Astrocyte of the cerebellum (primary cell): ENCODE measurements around the gene NSMF.

ENCODE experiments used
- DNase-seq: peaks from one replicate; pipeline ENCODE4 v3.0.0-alpha.2; 2011; ENCODE audit warnings: low read depth
- H3K4me3 ChIP-seq: 2 replicates; pipeline ENCODE4 v1.5.1; 2011; ENCODE audit warnings: mild to moderate bottlenecking, low read depth, low read length, moderate library complexity
- in situ Hi-C: cut with HindIII; loops from 2 replicates; pipeline ENCODE4 v1.10.0; 2017; ENCODE audit warnings: low sequenced_read_pairs
- TF ChIP-seq, protein P1 (sequence below): IDR thresholded peaks from 2 replicates; pipeline ENCODE4 v1.5.1; 2012; ENCODE audit warnings: low read length, low read depth, moderate library complexity, mild to moderate bottlenecking; ENCODE audit errors: missing control alignments

The NSMF gene

DNA sequence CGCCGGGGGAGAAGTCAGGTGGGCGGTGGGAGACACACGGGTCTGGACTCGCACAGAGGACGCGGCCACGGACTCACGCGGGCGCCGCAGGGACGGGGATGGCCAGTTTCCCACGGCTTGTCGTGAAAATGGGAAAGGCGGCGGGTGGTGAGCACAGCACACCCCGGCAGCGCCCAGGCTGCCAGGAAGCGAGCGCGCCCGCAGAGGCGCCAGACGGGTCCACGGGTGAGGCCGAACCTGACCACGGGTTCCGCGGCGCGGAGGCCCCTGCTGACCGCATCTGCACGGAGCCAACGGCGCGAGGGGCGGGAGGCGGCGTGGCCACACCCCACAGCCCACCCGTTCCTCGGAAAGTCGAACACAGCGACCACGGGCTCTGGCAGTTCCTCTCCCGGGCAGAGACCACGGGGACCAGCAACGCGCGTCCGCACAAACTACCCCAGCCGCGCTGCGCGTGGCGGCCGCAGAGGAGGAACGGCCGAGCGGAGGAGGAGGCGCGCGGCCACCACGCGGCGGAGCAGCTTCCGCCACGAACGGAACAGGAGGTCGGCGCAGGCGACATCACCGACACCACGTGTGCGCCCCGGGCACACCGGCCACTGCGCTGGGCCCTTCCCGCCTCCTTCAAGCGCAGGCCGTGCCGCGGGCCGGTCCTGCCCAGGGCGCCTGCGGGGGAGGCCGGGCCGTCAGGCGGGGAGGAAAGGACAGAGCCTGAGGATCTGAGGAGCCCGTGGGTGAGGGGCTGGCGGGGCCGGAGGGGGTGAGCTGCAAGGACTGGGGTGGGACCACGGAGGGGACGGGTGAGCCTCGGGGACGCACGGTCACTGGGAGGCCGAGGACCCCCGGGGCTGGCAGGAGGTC is 41.7 kb downstream of the NSMF start:
- TF ChIP-seq, protein P1, sequence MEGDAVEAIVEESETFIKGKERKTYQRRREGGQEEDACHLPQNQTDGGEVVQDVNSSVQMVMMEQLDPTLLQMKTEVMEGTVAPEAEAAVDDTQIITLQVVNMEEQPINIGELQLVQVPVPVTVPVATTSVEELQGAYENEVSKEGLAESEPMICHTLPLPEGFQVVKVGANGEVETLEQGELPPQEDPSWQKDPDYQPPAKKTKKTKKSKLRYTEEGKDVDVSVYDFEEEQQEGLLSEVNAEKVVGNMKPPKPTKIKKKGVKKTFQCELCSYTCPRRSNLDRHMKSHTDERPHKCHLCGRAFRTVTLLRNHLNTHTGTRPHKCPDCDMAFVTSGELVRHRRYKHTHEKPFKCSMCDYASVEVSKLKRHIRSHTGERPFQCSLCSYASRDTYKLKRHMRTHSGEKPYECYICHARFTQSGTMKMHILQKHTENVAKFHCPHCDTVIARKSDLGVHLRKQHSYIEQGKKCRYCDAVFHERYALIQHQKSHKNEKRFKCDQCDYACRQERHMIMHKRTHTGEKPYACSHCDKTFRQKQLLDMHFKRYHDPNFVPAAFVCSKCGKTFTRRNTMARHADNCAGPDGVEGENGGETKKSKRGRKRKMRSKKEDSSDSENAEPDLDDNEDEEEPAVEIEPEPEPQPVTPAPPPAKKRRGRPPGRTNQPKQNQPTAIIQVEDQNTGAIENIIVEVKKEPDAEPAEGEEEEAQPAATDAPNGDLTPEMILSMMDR = no peak
- H3K4me3 ChIP-seq = peak overlapping the region; percentile 7
- in situ Hi-C loops = loop anchor here (5.0 to 10.0 kb wide), 2 partner anchors 53 to 105 kb away; no protein-coding TSS in a partner anchor
- no peak for DNase-seq

DNA sequence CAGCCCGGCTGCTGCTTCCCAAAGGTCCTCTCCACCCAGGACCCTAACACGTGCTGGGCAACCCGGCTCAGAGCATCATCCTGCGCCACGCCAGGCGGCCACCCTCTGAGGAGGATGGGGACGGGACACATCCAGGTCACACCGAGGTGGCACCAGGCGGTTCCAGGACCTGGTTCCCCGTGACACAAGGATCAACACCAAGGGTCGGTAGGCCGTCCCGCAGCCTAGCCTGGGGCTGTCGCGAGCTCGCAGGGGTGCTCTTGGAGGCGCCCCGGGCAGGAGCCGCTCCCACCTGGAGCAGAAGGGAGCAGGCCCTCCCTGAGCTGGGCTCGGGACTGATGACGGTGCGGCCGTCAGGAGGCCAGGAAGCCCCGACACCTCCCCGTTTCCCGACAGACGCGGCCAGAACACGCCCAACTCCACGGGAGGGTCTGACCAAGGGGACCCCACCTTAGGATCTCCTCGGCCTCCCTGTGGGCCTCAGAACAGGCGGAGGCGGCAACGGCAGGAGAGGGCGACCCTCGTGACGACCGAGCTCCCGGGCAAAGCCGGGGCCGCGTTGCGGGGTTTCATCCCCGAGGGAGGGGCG is 42.5 kb downstream of the NSMF start:
- in situ Hi-C loops = loop anchor here (5.0 to 10.0 kb wide), 2 partner anchors 52 to 104 kb away; no protein-coding TSS in a partner anchor
- H3K4me3 ChIP-seq = no peak overlapping the region
- no peak for DNase-seq
- TF ChIP-seq, protein P1 = no peak

DNA sequence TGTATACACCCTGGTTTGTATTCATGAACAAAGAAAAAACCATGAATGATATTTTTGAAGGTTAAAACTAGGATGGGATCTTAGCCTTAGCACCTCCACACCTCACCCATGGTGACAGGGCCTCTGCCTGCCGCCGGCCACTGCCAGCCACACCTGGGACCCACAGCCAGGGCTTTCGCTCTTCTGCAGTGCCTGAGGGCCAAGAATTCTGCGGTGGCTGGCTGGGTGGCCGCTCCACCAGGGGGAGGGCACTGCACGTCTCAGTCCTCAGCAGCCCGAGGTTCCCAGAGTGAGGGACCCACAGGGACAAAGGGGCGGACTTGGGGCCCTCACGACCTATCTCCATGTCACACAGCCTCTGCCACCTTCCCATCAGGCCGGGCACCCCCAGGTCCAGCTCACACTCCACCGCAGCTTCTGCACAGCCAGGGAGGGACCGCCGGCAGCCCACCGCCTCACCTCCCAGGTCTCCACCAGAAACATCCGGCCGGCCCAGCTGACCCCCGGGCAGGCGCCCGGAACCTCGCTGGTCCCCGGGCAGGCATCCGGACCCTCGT is 43.0 kb downstream of the NSMF start:
- TF ChIP-seq, protein P1 = no peak
- in situ Hi-C loops = loop anchor here (5.0 to 10.0 kb wide), 2 partner anchors 51 to 104 kb away; no protein-coding TSS in a partner anchor
- H3K4me3 ChIP-seq = no peak overlapping the region
- no peak for DNase-seq

DNA sequence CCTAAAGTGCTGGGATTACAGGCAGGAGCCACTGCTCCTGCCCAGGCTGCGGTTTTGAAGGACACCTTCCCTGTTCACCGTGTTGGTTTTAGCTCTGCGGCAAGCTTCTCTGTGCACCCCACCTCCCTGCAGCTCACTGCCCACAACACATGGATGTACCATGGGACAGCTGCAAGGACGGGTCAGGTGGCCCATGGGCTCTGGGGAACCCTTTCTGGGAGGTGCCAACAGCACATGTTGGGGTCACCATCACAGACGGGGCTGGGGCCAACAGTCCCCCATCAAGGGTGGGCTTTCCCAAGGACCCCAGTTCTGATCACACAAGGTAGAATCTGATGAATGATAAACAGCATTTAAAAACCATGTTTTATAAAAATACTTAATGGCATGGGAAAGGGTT is 43.7 kb downstream of the NSMF start:
- in situ Hi-C loops = loop anchor here (5.0 to 10.0 kb wide), 2 partner anchors 51 to 103 kb away; no protein-coding TSS in a partner anchor
- TF ChIP-seq, protein P1 = no peak
- no peak overlapping the region for H3K4me3 ChIP-seq
- DNase-seq = no peak

DNA sequence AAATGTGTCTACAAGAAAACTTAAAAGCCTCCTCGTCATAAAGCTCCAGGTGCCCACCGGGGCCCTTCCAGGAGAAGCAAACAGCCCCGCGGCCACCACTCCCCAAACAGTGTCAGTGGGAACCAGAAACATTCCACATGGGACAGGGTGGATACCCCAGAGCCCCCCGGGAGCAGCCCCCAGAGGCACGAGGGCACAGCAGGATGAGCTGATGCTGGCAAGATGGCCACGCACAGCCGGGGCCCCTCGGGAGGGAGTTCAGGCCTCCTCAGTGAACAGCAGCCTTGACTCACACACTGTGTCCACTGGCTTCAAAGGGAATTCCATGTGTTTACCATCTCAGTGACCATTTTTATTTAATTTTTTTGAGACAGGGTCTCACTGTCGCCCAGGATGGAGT is 46.7 kb downstream of the NSMF start:
- TF ChIP-seq, protein P1 = no peak
- DNase-seq = no peak
- no peak overlapping the region for H3K4me3 ChIP-seq
- in situ Hi-C loops = loop anchor here (5.0 to 10.0 kb wide), 2 partner anchors 48 to 145 kb away; no protein-coding TSS in a partner anchor

DNA sequence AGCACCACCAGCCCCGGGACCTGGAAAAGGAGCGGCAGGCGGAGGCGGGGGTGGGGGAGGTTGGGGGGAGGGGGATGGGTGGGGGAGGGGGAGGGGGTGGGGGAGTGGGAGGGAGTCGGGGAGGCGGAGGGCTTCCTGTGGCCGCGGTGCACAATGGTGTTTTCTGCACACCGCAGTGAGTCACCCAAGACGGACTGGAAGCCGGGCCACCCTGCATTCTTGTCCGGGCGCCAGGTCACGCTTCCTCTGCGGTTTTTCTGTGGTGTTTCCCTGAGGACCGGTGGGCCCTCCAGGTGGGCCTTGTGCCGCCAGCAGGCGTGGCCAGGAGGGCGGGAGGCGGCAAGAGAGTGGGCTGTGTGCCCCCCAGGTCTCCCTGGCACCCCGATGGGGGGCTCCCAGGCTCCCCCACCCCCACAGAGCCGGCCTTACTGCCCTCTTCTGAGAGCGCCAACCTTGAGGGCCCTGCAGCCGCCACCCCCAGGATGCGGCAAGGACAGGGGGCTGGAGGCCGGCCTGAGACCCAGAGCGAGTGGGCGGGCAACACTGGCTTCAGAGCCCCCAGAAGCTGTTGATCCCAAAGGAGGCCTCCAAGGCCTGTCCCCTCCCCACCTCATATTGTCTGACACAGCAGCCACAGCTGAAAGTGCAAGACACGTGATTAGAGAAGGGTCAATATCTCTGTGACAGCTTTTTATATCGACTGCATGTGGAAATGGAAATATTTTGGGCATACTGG is 47.3 kb downstream of the NSMF start:
- TF ChIP-seq, protein P1 = no peak
- DNase-seq = peak; percentile 94
- in situ Hi-C loops = loop anchor here (5.0 to 10.0 kb wide), 2 partner anchors 47 to 145 kb away; no protein-coding TSS in a partner anchor
- H3K4me3 ChIP-seq = no peak overlapping the region
